Measurements from ENCODE around the gene SSBP2.
A peak's percentile ranks its signal among the peaks of the same experiment; 100 is the strongest.

SSBP2 gene

DNA sequence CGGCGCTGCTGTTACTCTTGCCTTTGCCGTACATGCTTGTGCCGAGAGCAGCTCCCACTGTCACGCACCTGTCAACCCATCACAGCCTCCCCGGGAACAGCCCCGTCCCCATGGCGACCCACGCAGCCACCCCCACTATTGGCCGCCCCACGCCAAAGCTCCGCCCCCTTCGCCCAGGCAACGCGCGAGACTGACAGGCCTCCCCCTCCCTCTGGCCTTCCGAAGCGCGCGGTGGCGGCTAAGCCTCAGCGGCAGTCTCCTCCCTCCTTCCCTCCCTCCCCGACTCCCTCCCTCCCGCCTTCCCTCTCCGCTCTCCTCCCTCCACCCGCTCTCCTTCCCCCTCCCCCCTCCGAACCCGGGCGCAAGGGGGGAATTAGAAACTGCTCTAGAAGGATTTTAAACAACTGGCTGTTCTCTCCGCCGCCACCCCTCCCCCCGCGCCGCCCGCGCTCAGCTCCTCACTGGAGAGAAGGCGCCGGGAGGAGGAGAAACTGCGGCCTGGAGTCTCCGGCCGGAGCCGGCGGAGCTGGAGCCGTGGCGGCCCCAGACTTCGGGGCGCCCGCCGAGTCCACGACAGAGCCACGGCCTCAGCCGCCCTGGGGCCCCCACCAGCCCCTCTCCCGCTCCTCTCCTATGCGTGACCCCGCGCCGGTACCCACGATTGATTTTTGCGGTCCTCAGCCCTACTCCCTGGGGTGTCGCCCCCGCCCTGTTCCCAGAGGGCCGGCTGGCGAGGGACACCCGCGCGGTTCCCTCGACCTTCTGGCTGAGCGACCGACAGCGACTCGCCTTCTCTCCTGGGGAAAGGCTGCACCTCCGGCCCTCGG is at the start of gene SSBP2:
Gene SSBP2, minus strand, starts transcription at position 89 of the 827 bp plus-strand sequence. Its CDS starts 55 bp downstream, at position 34.
- DNase-seq: peak; percentile 97

DNA sequence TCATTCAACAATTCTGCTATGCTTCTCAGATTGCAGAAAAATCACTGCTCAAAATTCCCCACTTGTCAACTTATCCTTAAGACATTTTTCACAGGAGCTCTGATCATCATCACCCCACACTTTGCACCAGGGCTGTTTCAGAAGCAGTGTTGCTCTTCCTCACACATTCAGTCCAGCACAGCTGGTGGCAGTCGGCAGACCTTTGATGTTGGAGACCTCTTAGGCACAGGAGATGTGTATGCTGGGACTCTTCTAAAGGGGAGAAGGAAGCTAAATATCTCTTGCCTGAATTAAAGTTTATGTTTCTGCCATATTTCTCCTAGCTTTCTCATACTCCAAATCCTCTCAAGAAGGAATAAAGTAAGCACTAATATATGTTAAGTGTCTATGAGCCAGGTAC is 44.8 kb upstream of the SSBP2 start:
- no peak for DNase-seq

DNA sequence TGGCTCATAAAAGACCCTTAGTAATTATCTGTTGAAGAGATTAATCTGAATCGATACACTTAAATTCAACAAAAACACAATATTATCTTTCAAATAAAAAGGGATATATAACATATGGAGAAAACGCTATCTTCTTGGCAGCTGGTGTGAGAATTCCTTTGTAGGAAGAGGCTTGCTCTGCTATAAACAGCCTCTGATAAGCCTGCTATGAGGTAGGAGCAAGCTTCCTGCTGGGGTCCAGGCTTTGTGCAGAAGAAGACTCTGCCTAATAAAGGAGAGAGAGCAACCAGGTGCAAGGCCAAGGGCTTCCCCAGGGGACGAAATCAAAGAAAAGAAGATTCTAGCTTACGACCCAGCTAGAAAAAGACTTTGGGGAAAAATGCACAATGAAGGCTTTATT is 43.3 kb upstream of the SSBP2 start:
- DNase-seq: peak; percentile 27

DNA sequence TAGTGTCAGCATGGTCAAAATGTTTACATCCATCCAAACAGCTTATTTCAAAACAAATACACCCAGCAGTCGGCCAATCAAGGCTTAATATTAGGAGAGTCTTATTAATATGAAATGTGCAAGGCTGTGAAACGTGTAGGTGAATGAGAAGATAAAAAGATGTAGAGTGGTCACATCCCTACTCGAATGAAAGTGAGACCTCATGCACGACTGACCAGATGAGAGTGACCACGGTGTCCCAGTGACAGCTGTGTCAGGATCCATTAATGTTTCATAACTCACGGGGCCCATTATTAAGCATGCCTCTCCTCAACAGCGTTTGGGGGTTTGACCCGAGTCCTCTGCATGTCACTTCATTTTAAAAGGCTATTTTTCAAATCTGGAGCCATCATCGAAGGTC is 39.4 kb upstream of the SSBP2 start:
- no peak for DNase-seq

DNA sequence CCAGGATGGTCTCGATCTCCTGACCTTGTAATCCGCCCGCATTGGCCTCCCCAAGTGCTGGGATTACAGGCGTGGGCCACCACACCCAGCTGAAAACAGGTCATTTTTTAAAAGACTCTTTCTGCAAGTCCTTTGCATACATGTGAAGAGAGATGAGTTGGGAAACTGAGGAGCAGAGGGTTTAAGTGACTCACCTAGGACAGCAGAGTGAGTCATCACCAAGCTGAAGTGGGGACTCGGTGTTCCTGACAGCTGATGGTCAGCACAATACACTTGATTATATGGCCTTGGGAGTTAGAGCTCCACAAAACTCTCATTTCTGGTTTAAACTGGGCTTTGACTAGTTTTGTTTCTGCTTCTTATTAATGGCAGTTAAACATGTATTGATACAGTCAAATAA is 38.1 kb upstream of the SSBP2 start:
- DNase-seq: no peak

DNA sequence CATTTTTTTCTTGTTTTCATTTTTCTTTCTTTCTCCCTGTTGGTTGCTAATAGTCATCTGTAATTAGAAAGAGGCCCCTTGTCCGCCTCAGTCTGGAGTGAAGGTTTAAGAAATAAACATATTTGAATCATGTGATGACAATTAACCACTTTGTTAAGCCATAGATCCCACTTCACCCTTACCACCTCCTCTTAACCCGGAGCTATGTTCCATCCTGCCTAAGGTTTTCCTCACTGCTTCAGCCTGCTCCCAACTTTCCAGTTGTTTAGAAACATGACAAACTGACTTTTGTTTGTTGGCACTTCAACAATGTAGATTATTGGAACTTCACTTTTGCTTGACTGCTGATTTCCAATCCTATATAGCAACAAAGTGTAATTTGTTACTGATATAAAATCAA is 37.4 kb upstream of the SSBP2 start:
- no peak for DNase-seq

DNA sequence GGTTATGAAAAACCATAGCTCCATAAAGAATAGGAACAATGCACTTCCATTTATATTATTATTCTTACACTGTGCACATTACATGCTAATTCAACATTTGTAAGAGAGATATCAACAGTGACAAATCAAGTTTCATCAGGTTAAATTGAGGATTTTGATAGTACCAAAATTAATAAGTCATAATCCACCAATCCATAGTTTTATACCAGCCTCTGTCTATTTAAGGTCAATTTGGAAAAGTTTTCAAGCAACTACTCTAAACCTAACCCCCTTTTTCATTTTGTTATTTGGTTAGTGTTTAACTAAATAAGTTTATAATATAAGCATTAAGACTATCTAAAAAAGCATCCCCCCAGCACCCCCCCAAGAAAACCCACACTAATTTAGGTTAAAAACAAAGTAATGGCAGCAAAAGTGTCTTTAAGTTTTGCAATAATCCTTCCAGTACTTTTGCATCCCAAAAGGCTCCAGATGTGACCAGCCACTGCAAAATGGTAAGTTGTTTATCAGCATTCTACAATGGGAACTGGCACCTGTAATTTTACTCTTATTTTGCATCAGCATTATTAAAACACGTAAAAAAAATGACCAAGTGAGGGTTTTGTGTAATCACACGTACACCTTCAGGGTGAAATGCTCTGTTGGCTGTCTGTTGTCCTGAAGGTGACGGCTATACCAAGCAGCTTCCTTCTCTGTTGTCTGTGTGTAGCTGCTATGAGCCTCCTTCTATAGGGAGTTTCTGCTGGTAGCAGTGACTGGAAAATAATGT is 36.8 kb upstream of the SSBP2 start:
- DNase-seq: peak; percentile 3

DNA sequence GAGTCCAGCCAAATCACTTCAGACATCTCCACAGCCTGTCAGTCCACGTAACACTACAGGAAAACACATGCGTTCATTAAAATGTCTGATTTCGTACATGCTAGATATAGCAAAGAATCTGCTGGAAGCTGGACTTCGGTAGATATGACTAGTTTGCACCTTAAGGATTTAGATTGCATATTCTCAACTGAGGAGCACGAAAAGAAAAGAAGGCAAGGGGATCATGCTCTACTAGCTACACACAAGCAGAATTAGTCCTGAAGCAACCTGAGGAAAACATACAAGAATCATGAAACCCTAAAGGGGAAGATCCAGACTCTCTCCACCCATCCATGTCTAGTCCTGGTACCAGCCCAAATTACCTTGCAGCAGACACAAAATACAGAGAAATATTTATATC is 36.1 kb upstream of the SSBP2 start:
- DNase-seq: no peak

DNA sequence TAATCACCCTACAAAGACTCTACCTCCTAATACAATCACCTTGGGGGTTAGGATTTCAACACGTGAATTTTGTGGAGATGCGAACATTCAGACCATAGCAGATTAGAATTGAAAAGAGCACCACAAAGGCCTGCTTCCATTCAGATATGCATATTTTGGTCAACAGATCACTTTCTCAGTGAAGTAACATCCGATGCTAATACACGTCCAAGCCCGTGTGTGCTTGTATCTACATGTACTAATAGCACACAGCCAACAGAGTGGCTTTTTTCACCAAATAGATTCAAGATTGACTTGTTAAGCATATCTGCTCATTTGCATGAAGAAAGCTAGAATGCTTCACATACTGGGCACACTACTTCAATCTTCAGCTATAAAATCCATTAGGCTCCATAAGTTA is 35.6 kb upstream of the SSBP2 start:
- no peak for DNase-seq

DNA sequence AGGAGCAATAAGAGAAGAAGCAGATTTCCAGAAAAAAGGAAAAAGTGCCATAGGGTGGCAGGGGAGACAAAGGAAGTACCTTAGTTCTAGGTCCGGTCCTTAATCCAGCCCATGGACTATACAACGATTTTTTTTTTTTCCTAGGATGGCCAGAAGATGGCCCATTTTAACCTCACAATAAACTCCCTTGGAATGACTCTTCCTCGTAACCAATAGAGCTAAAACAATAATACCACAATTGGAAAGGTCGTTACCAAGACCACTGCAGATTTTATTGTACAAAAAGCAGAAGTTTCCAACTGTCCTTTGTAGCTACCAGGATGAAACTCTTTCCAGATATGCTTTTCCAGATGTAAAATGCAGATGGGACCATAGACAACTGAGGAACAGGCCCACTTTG is 34.4 kb upstream of the SSBP2 start:
- DNase-seq: no peak

DNA sequence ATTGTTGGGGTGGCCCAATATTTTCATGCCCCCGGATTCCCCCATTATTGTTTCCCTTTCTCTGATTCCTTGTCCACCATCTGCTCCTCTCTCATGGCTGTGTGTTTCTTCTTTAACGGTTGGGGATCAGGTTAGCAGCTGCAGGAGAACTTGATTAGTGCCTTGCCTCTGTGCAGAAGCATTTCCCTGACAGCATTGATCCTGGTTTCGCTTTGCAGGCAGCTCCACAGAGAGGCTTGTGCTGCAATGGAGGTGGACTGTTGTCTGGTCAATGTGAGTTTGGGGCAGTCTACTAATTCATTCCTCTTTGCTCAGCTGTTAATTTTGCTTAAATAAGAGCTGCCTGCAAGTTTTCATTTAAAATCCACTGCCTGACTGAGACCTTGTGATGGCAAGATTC is 32.5 kb upstream of the SSBP2 start:
- DNase-seq: peak; percentile 12

DNA sequence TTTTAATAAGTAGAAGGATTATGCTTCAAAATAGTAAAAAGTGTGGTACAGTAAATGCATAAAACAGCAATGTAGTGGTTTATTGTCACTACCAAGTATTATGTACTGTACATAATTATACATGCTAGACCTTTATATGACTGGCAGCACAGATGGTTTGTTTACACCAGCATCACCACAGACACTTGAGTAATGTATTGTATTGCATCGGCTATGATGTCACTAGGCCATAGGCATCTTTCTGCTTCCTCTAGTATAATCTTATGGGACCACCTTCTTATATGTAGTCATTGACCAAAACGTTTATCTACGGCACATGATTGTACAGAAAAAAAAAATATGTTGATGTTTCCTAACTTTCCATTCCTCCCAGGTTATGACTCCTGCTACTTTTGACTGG is 31.9 kb upstream of the SSBP2 start:
- no peak for DNase-seq

DNA sequence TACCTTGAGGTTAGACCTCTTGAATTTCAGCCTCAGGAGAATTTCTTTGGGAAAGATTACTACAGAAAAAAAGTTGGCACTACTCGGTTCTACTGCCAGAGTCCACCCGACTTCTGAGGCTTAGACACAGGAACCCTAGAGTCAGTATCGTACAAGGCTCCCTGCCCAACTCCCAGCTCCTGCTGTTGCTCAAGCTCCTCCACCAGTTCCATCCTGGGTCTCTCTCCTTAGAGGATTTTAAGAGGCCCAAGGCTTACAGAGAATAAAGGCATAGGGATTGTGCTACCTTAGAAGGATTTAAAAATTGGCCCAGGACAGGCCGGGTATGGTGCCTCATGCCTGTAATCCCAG is 29.0 kb upstream of the SSBP2 start:
- DNase-seq: no peak

DNA sequence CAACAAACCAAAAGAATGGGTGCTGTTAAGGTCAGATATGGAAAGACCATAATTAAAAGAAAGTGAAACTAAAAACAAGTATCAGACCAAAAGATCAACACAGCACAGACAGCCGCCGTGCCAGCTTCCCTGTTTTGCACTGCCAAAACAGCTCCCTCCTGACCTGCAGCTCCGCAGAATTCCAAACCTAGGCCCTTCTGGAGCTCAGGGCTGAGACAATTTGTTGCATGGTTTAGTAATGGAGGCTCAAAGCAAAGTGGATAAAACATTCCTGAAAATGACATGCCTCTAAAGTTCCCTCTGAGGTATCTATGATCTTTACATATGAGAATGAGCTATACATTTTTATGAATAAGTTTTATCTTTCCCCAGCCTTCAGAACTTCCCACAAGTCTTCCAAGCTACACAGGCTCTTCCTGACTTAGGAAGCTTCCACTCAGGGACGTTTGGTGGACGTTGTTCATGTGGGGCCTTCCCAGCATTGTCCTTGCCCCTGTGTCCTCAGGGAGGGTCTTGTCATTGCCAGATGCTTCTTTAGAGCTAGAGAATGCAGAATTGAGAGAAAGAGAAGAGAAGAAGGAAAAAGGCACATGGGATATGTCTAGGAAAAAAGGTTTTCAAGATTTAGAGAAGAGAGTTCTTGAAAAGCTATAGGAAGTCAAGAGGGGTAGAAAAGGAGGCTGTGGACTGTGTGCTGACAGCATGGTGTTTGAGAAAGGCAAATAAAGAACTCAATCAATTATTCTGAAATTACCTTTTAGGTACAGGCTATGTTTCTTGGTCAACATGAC is 28.4 kb upstream of the SSBP2 start:
- DNase-seq: no peak

DNA sequence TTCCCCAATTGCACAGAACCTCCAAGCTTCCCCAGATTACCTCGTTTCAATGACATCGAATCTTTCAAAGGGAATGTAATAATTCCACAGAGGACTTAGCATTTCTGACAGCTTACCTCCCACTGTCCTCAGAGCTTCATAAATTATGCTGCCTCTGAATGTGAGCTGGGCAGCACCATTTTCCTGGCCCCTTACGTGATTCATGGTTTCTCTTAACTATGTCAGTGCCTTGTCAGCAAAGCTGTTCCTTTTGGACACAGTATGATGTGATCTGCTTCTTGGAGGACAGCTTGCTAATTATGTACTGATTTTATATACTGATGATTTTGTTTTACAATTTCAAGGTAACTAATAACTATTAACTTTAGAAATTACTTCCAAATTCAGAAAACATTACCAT is 27.7 kb upstream of the SSBP2 start:
- DNase-seq: no peak

DNA sequence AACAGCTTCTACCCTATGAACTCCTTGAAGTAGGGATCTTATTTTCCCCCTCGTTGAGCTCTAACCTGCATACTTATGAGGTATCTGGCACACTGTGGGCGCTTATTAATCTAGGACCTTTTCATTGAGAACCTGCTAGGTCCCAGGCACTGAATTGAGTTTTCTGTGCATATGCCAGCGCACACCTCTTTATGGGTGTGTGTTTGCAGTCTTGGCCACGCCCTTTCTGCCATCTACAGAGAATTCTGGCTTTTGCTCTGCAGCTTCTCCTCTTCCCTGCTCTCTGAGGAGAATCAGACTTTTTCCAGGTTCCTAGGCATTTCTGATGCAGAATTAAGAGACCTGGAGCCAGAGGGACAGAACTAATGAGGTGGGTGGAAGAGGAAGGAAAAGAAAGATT is 25.4 kb upstream of the SSBP2 start:
- no peak for DNase-seq

DNA sequence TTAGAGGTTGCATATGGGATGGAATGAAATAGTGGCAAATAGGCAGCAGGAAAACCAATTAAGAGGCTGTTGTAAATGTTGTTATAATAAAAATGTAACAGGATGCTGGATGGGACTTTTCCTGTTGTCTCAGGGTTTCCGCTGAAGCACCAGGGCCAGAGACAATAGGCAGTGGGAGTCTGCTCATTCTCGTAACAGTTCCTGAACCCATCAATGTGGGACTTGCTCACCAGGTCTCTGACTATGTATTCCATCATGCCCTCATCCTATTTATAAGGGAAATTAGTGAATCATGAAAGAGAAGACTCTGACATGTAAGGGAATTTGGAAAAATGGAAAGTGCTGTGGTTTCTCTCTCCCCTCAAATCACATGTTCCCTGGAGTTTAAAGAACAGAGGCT is 23.5 kb upstream of the SSBP2 start:
- DNase-seq: no peak

DNA sequence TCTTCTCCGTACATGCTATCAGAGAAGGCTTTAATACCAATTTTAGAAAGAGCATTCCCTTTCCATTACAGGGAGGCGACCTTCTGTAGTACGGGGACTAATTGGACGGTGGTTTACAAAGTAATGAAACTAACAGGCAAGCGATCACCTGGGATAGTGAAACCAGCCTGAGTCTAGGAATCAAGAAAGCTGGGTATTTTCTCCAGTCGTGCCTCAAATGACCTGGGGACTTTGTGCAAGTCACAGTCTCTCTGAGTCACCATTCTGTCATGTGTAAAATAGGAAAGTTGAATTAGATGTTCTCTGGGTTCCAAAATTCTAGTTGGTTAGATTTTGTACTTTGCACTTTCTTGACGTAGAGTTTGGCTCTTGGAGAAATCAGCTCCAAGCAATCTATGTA is 22.7 kb upstream of the SSBP2 start:
- DNase-seq: no peak

DNA sequence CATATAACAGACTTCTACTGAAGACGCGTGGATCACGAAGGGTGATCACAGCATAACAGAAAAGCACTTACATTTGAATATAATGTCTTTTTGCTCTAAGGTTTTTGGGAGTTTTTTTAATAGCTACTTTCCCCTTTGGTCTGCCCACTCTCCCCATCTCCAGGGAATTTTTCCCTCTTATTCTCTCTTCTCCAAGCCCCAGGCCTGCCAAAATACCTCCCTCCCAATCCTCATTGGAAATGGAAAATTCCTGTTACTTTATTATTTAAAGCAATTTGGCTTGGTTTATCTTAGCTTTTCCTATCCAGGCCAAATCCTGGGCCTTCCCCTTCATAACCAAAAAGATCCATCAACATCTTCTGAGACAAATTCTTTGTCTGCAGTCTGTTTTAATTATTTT is 22.3 kb upstream of the SSBP2 start:
- DNase-seq: no peak

DNA sequence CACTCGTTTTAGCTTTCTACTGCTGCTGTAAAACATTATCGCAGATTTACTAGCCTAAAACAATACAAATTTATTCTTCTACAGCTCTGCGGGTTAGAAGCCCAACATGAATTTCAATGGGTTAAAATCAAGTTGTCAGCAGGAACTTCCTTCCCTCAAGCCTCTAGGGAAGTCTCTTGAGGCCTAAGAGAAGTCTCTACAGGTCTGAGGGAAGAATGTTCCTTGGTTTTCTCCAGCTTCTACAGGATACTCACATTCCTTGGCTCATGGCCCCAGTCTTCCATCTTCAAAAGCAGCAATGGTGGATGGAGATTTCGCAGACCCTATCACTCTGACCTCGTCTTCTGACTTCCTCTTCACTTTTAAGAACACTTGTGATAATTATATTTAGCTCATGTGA is 21.6 kb upstream of the SSBP2 start:
- DNase-seq: no peak

DNA sequence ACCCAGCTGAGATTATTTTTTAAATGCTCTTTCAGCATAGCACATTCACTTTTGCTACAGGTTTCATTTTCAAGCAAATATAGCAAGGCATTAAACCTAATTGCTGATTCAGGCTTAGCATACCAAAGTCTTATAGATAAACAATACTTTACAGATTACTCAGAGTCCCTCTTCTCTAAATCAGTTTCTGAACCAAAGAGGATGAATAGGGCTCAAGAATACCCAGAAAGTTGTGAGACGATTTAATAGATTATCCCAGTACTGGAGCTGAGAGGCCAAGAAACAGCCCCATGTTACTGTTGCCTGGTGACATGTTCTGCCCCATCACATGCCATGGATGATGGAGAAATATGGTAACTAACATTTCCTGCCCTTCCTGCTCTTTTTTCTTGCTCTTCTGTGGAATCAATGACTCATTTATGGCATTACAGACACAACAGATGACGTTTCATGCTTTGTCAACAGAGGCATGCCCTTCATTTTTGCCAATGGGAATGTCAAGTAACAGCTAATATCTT is 18.1 kb upstream of the SSBP2 start:
- DNase-seq: no peak

DNA sequence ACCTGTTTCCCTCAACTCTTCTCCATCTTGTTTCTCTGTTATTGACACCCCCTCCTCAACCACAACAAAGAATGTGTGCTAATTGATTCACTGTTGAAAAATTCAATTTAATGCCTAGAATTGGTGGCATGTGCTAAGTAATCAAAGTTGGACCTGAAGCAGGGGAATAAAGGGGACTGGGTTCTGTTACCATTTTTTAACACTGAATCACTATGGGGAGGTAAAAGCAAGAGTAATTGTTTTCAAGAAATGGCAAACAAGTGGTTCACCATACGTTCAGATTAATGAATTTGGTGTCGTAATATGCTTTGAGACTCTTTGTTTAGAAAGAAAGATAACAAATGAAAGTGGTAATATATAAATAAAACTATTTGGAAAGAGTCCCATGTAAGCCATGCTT is 17.0 kb upstream of the SSBP2 start:
- DNase-seq: no peak

DNA sequence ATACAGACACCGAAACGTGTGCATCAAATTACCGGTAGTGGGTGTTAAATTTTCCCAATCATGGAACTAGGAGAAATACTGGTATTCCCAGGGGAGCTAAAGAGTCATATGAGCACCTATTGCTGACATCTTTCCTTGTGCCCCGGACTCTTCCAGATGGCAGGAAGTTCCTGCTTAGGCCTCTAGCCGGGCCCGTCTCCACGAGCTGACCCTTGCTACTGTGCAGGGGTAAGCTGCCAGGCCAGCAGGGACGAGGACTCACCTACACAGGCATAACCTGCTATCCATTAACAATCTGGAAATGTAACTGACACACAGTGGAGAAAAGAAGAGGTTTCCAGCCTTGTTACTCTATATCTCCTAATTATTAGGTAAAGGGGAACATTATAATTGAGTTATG is 16.2 kb upstream of the SSBP2 start:
- DNase-seq: no peak

DNA sequence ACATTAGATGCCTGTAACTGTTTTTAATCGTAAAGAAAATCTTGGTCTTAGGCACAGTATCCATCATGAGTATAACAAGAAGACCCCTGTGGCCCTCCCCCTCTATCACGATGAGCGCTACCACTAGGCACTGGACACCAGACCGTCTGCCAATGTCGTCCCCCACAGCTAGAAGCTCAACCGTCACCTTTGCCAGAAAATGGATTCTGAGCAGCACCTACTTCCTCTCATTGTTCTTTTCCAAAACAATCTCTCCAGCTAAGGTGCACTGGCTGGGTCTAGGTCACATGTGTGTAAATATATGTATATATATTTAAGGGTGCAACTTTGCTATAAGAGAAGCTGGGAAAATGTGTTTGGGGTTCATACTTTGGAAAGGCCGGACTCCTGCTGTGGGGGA is 15.7 kb upstream of the SSBP2 start:
- DNase-seq: no peak

Data from NCI-H146 (cell line).